MCF 10A (cell line): ENCODE measurements around the gene CD93. TPM values are rescaled to one million over a fixed set of nuclear protein-coding genes. Genes with fewer than 3 reads are reported as not detected.

Experiments used
- BruUV-seq: library from RNA; stranded (reverse); fragments of 400-500 nt; replicated peaks from 2 replicates; lab custom pipeline; 2021; lab: Mats Ljungman, UMichigan
- CTCF ChIA-PET: fragments of 300-600 bp; sonication (Branson Sonifier 250); formaldehyde crosslinking; extraction: SDS; loops from one replicate; lab custom pipeline; 2021; ENCODE audit warnings: antibody characterized with exemption, inconsistent platforms; lab: Yijun Ruan, JAX
- POLR2A ChIA-PET: fragments of 300-600, 350-650 bp; sonication (Branson Sonifier 250); formaldehyde crosslinking; extraction: SDS; loops from one replicate; lab custom pipeline; 2020; ENCODE audit warnings: antibody characterized with exemption, inconsistent platforms; lab: Yijun Ruan, JAX
- DNase-seq: peaks from one replicate; pipeline ENCODE4 v3.0.0-alpha.2; 2018; ENCODE audit not compliant: unreplicated experiment
- H3K27ac Mint-ChIP-seq: one replicate; pipeline ENCODE4 v1.8.0; 2022; ENCODE audit warnings: mild to moderate bottlenecking, low read depth, mixed read lengths; ENCODE audit not compliant: unreplicated experiment
- H3K27me3 Mint-ChIP-seq: one replicate; pipeline ENCODE4 v1.8.0; 2022; ENCODE audit warnings: mixed read lengths; ENCODE audit not compliant: insufficient read depth, unreplicated experiment
- H3K36me3 Mint-ChIP-seq: one replicate; pipeline ENCODE4 v1.8.0; 2022; ENCODE audit warnings: mild to moderate bottlenecking, moderate library complexity, mixed read lengths; ENCODE audit not compliant: insufficient read depth, unreplicated experiment
- H3K4me1 Mint-ChIP-seq: one replicate; pipeline ENCODE4 v1.8.0; 2022; ENCODE audit warnings: mixed read lengths; ENCODE audit not compliant: insufficient read depth, unreplicated experiment
- H3K4me3 Mint-ChIP-seq: one replicate; pipeline ENCODE4 v1.8.0; 2022; ENCODE audit warnings: mild to moderate bottlenecking, moderate library complexity, mixed read lengths; ENCODE audit not compliant: unreplicated experiment
- H3K9me3 Mint-ChIP-seq: one replicate; pipeline ENCODE4 v1.8.0; 2022; ENCODE audit warnings: mixed read lengths; ENCODE audit not compliant: unreplicated experiment
- CTCF ChIP-seq: fragments of 200-600 bp; IDR thresholded peaks from one replicate; pipeline ENCODE4 v1.8.0; 2022; ENCODE audit warnings: antibody characterized with exemption, mild to moderate bottlenecking; ENCODE audit not compliant: unreplicated experiment
- intact Hi-C: fragments of 100-400 bp; cut with micrococcal nuclease; formaldehyde crosslinking; loops from 2 replicates; pipeline ENCODE4 v1.14.1; 2022
- total RNA-seq: library from RNA; stranded (reverse); gene quantifications from 2 replicates; pipeline ENCODE4 v1.2.3, GENCODE V29; 2022

The CD93 gene
- total RNA-seq, 1 experiment from 2014 or later, result not detected

GRCh38 chr20:23033918-23034317, 52.2 kb downstream of the CD93 start:
- Mint-ChIP-seq H3K27ac (no peak overlapping the region), H3K36me3 (no peaks in the 10 kb centered on the region), H3K4me3 (no peak overlapping the region), H3K27me3 (no peaks in the 10 kb centered on the region), H3K9me3 (no peaks in the 10 kb centered on the region), H3K4me1 (peaks cover under 1% of the 10 kb centered on the region)
- no TSS peak for BruUV-seq
- no peak for DNase-seq
- ChIA-PET CTCF (interaction anchor here (0.7 kb wide), 1 partner anchor 191 kb away, joined by 4 read pairs; no protein-coding TSS in a partner anchor), POLR2A (interaction anchor here (0.7 to 1.6 kb wide), 2 partner anchors 12 to 111 kb away, joined by 3 to 5 read pairs; no protein-coding TSS in a partner anchor)
- no peak for TF ChIP-seq CTCF
- intact Hi-C loops, result no loop called here

GRCh38 chr20:23032750-23033078, 53.4 kb downstream of the CD93 start:
- no peak for TF ChIP-seq CTCF
- Mint-ChIP-seq H3K9me3 (no peaks in the 10 kb centered on the region), H3K27me3 (no peaks in the 10 kb centered on the region), H3K36me3 (no peaks in the 10 kb centered on the region), H3K4me3 (no peak overlapping the region), H3K27ac (no peak overlapping the region), H3K4me1 (no peaks in the 10 kb centered on the region)
- intact Hi-C loops, result no loop called here
- no TSS peak for BruUV-seq
- ChIA-PET POLR2A (interaction anchor here (0.6 kb wide), 1 partner anchor 458 kb away, joined by 3 read pairs; the partner anchor contains the start of gene CST8), CTCF (interaction anchor here (1.1 kb wide), 1 partner anchor 168 kb away, joined by 3 read pairs; no protein-coding TSS in a partner anchor)
- no peak for DNase-seq

GRCh38 chr20:23032056-23032749, 53.9 kb downstream of the CD93 start:
- H3K36me3 Mint-ChIP-seq, result no peaks in the 10 kb centered on the region
- no TSS peak for BruUV-seq
- H3K9me3 Mint-ChIP-seq, result no peaks in the 10 kb centered on the region
- intact Hi-C loops, result no loop called here
- POLR2A ChIA-PET, result no interaction called here
- TF ChIP-seq CTCF, result no peak
- CTCF ChIA-PET, result interaction anchor here (1.1 kb wide), 1 partner anchor 169 kb away, joined by 3 read pairs; no protein-coding TSS in a partner anchor
- H3K27ac Mint-ChIP-seq, result no peak overlapping the region
- H3K4me3 Mint-ChIP-seq, result no peak overlapping the region
- no peaks in the 10 kb centered on the region for H3K27me3 Mint-ChIP-seq
- no peaks in the 10 kb centered on the region for H3K4me1 Mint-ChIP-seq
- DNase-seq, result no peak

GRCh38 chr20:23031346-23031745, 54.8 kb downstream of the CD93 start:
- ChIA-PET CTCF (no interaction called here), POLR2A (no interaction called here)
- Mint-ChIP-seq H3K4me3 (no peak overlapping the region), H3K4me1 (no peaks in the 10 kb centered on the region), H3K27me3 (no peaks in the 10 kb centered on the region), H3K27ac (no peak overlapping the region), H3K36me3 (no peaks in the 10 kb centered on the region), H3K9me3 (no peaks in the 10 kb centered on the region)
- no peak for TF ChIP-seq CTCF
- intact Hi-C loops, result no loop called here
- no peak for DNase-seq
- no TSS peak for BruUV-seq

Other genes with a start within 250 kb of the CD93 start
- gene SSTR4, start 51.0 kb downstream of the CD93 start, total RNA-seq, result not detected in 2 replicates
- 15.4 and 36.2 TPM in 2 replicates for gene THBD, start 36.7 kb downstream of the CD93 start, total RNA-seq